Measurements from ENCODE around the gene NUP210L. TPM values are rescaled to one million over a fixed set of nuclear protein-coding genes. Genes with fewer than 3 reads are reported as not detected.
"Not testable (repeated sequence)": the region's sequence is repeated elsewhere in the genome, so short reads cannot be mapped to it uniquely, and the experiment has no call there.

Gene NUP210L
- total RNA-seq, 1 donor from 2014 or later: not detected

- no peak overlapping the region for H3K4me3 ChIP-seq (ENCODE audit: low read depth, low read length)
- no peaks in the 10 kb centered on the region for H3K36me3 ChIP-seq (ENCODE audit: control insufficient read depth, insufficient read depth, low read length)
- DNase-seq (ENCODE audit: low read depth): no peak
- H3K27me3 ChIP-seq (ENCODE audit: control insufficient read depth, insufficient read depth, low read length): no peaks in the 10 kb centered on the region
- TF ChIP-seq CTCF (IDR thresholded peaks at IDR 0.05; ENCODE audit: insufficient read depth, low read length, poor library complexity, severe bottlenecking): no peak
Measured at GRCh38 chr1:154012129-154012528, 142.7 kb downstream of the NUP210L start.

GRCh38 chr1:154006136-154006535 is 148.7 kb downstream of the NUP210L start:
- Histone ChIP-seq H3K4me3 (ENCODE audit: low read depth, low read length) (no peak overlapping the region), H3K36me3 (ENCODE audit: control insufficient read depth, insufficient read depth, low read length) (no peaks in the 10 kb centered on the region), H3K27me3 (ENCODE audit: control insufficient read depth, insufficient read depth, low read length) (no peaks in the 10 kb centered on the region)
- no peak for TF ChIP-seq CTCF (IDR thresholded peaks at IDR 0.05; ENCODE audit: insufficient read depth, low read length, poor library complexity, severe bottlenecking)
- DNase-seq (ENCODE audit: low read depth): no peak

DNA sequence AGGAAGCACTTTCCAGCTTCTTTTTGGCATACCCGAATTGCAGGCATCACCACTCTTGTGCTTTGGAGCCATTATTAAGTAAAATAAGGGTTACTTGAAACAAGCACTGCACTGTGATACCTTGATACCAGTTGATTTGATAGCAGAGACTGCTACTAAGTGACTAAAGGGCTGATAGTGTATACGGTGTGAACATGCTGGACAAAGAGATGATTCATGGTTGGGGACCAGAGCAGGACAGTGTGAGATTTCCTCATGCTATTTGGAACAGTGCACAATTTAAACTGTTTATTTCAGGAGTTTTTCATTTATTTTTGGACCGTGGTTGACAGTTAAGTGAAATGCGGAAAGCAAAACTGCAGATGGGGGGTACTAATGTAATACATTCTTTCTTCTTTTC is 154.5 kb downstream of the NUP210L start:
- TF ChIP-seq CTCF (IDR thresholded peaks at IDR 0.05; ENCODE audit: insufficient read depth, low read length, poor library complexity, severe bottlenecking): no peak
- no peaks in the 10 kb centered on the region for H3K36me3 ChIP-seq (ENCODE audit: control insufficient read depth, insufficient read depth, low read length)

GRCh38 chr1:153996882-153997281 is 158.0 kb downstream of the NUP210L start:
- DNase-seq (ENCODE audit: low read depth); H3K36me3 ChIP-seq (ENCODE audit: control insufficient read depth, insufficient read depth, low read length); H3K4me3 ChIP-seq (ENCODE audit: low read depth, low read length); H3K27me3 ChIP-seq (ENCODE audit: control insufficient read depth, insufficient read depth, low read length): not testable (repeated sequence)

More for the DNA sequence above, 154.5 kb downstream of the NUP210L start:
- H3K27me3 ChIP-seq (ENCODE audit: control insufficient read depth, insufficient read depth, low read length): no peaks in the 10 kb centered on the region
- H3K4me3 ChIP-seq (ENCODE audit: low read depth, low read length): no peak overlapping the region
- no peak for DNase-seq (ENCODE audit: low read depth)

- Histone ChIP-seq H3K36me3 (ENCODE audit: control insufficient read depth, insufficient read depth, low read length) (peaks cover 2% of the 10 kb centered on the region), H3K27me3 (ENCODE audit: control insufficient read depth, insufficient read depth, low read length) (no peaks in the 10 kb centered on the region), H3K4me3 (ENCODE audit: low read depth, low read length) (no peak overlapping the region)
- no peak for TF ChIP-seq CTCF (IDR thresholded peaks at IDR 0.05; ENCODE audit: insufficient read depth, low read length, poor library complexity, severe bottlenecking)
- DNase-seq (ENCODE audit: low read depth): no peak
Measured at GRCh38 chr1:153995640-153996039, 159.2 kb downstream of the NUP210L start.

DNA sequence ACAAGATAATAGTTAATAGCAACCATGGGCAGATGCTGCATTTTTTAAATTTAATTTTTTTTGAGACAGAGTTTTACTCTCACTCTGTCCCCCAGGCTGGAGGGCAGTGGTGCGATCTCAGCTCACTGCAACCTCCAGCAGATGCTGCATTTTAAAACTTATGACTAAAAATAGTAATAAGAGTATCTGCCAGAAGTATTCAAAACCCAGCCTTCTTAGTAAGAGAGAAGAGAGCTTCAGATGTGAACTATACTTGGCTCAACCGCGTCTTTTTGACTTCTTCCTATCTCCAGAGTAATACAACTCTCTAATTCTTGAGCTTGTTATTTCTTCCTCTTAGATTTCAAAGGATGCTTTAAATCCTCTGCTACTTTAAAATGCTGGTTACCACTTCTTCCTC is 159.7 kb downstream of the NUP210L start:
- H3K4me3 ChIP-seq (ENCODE audit: low read depth, low read length): no peak overlapping the region
- no peak for TF ChIP-seq CTCF (IDR thresholded peaks at IDR 0.05; ENCODE audit: insufficient read depth, low read length, poor library complexity, severe bottlenecking)
- no peak for DNase-seq (ENCODE audit: low read depth)
- peaks cover 2% of the 10 kb centered on the region for H3K36me3 ChIP-seq (ENCODE audit: control insufficient read depth, insufficient read depth, low read length)
- H3K27me3 ChIP-seq (ENCODE audit: control insufficient read depth, insufficient read depth, low read length): no peaks in the 10 kb centered on the region

All from kidney epithelial cell (primary cell).